ENCODE measurements around the gene SLC25A21. TPM values are rescaled to one million over a fixed set of nuclear protein-coding genes. Genes with fewer than 3 reads are reported as not detected.

The SLC25A21 gene
- total and polyA plus RNA-seq, 2 of the 13 experiments (the other 11 are each of a cell fraction or from before 2014, with no cell fraction given): 1.9 to 2.9 TPM

GRCh38 chr14:37093364-37093763 lies 79.0 kb downstream of the SLC25A21 start:
- CTCF ChIA-PET (ENCODE audit: low intra/inter-chr PET ratio, low total read pairs): no interaction called here
- Histone ChIP-seq H2AFZ (ENCODE audit: low read length) (no peak overlapping the region), H4K20me1 (ENCODE audit: insufficient read depth, low read length) (no peaks in the 10 kb centered on the region), H3K9me3 (ENCODE audit: low read length) (no peaks in the 10 kb centered on the region), H3K36me3 (replicated peaks in 1 of 2; ENCODE audit: control insufficient read depth in 1 of 2, insufficient read depth in 2 of 2, low read length in 2 of 2) (no peaks in the 10 kb centered on the region), H3K27me3 (ENCODE audit: control insufficient read depth in 1 of 2, insufficient read depth in 2 of 2, low read length in 2 of 2) (no peaks in the 10 kb centered on the region), H3K79me2 (ENCODE audit: insufficient read depth, low read length) (no peaks in the 10 kb centered on the region), H3K4me2 (ENCODE audit: low read depth, low read length) (no peak overlapping the region), H3K4me1 (ENCODE audit: insufficient read depth, low read length) (no peaks in the 10 kb centered on the region), H3K4me3 (replicated peaks in 1 of 3; ENCODE audit: insufficient read depth in 1 of 3, low read depth in 2 of 3, low read length in 3 of 3) (no peak overlapping the region), H3K9ac (ENCODE audit: insufficient read depth, low read depth, low read length) (no peak overlapping the region), H3K27ac (ENCODE audit: extremely low read length, insufficient read depth, low read length) (no peak overlapping the region)
- ATAC-seq (no peak), DNase-seq (ENCODE audit: low spot score) (no peak), FAIRE-seq (no peak)
- in situ Hi-C loops (cut with HindIII; ENCODE audit: extremely low pct_ligation_motif_present, low pct_unique_long_range_greater_than_20kb): no loop called here
- intact Hi-C loops (cut with micrococcal nuclease; ENCODE audit: unreplicated experiment): no loop called here
- WGBS (ENCODE audit: low lambda C conversion rate): 37% methylated on average over 5 of the region's 5 CpGs
- TF ChIP-seq TBP (CRISPR knock-in tag; IDR thresholded peaks at IDR 0.05) (no peak), RAD51 (IDR thresholded peaks at IDR 0.05; ENCODE audit: borderline replicate concordance) (peak; percentile 25; the same call in 1 of the 2 replicates), MNT (IDR thresholded peaks at IDR 0.05) (peak; percentile 81)
- BruUV-seq (replicated peaks): no TSS peak
- POLR2A ChIA-PET: no interaction called here

GRCh38 chr14:37091651-37092050 lies 80.8 kb downstream of the SLC25A21 start:
- H3K27ac ChIP-seq (ENCODE audit: extremely low read length, insufficient read depth, low read length): no peak overlapping the region
- H4K20me1 ChIP-seq (ENCODE audit: insufficient read depth, low read length): no peaks in the 10 kb centered on the region
- BruUV-seq (replicated peaks): no TSS peak
- H3K36me3 ChIP-seq (replicated peaks in 1 of 2; ENCODE audit: control insufficient read depth in 1 of 2, insufficient read depth in 2 of 2, low read length in 2 of 2): no peaks in the 10 kb centered on the region
- no peak overlapping the region for H2AFZ ChIP-seq (ENCODE audit: low read length)
- H3K4me1 ChIP-seq (ENCODE audit: insufficient read depth, low read length): no peaks in the 10 kb centered on the region
- no peak overlapping the region for H3K4me2 ChIP-seq (ENCODE audit: low read depth, low read length)
- DNase-seq (ENCODE audit: low spot score) (no peak), FAIRE-seq (no peak), ATAC-seq (no peak; the same call in 2 of the 3 replicates)
- H3K9me3 ChIP-seq (ENCODE audit: low read length): no peaks in the 10 kb centered on the region
- no peak overlapping the region for H3K9ac ChIP-seq (ENCODE audit: insufficient read depth, low read depth, low read length)
- in situ Hi-C loops (cut with HindIII; ENCODE audit: extremely low pct_ligation_motif_present, low pct_unique_long_range_greater_than_20kb): no loop called here
- H3K79me2 ChIP-seq (ENCODE audit: insufficient read depth, low read length): no peaks in the 10 kb centered on the region
- POLR2A ChIA-PET: no interaction called here
- H3K4me3 ChIP-seq (replicated peaks in 1 of 3; ENCODE audit: insufficient read depth in 1 of 3, low read depth in 2 of 3, low read length in 3 of 3): no peak overlapping the region
- intact Hi-C loops (cut with micrococcal nuclease; ENCODE audit: unreplicated experiment): no loop called here
- 31% methylated on average over 3 of the region's 3 CpGs for WGBS (ENCODE audit: low lambda C conversion rate)
- no peaks in the 10 kb centered on the region for H3K27me3 ChIP-seq (ENCODE audit: control insufficient read depth in 1 of 2, insufficient read depth in 2 of 2, low read length in 2 of 2)
- TF ChIP-seq IRF9 (CRISPR knock-in tag; IDR thresholded peaks at IDR 0.05; ENCODE audit: borderline replicate concordance) (no peak), MAFF (IDR thresholded peaks at IDR 0.05; ENCODE audit: low read depth, low read length) (peak; percentile 19; the same call in 1 of the 2 replicates)
- CTCF ChIA-PET (ENCODE audit: low intra/inter-chr PET ratio, low total read pairs): no interaction called here
